C4-2B (cell line): ENCODE data around the gene ANAPC5.
"Not testable (repeated sequence)": the region's sequence is repeated elsewhere in the genome, so short reads cannot be mapped to it uniquely, and the experiment has no call there.

Experiments used
- H3K27ac ChIP-seq: fragments of 450-650 bp; 2 replicates; pipeline ENCODE4 v1.5.1; 2017
- ZFX ChIP-seq: fragments of 450-650 bp; IDR thresholded peaks from 2 replicates; pipeline ENCODE4 v1.6.1; 2017
- TF ChIP-seq, protein P1 (sequence below): fragments of 450-650 bp; conservative IDR thresholded peaks from 2 replicates; pipeline ENCODE4 v1.5.1; 2017; ENCODE audit warnings: mild to moderate bottlenecking

ANAPC5 gene

GRCh38 chr12:121391619-121392324 is 39.6 kb upstream of the ANAPC5 start:
- TF ChIP-seq, protein P1, sequence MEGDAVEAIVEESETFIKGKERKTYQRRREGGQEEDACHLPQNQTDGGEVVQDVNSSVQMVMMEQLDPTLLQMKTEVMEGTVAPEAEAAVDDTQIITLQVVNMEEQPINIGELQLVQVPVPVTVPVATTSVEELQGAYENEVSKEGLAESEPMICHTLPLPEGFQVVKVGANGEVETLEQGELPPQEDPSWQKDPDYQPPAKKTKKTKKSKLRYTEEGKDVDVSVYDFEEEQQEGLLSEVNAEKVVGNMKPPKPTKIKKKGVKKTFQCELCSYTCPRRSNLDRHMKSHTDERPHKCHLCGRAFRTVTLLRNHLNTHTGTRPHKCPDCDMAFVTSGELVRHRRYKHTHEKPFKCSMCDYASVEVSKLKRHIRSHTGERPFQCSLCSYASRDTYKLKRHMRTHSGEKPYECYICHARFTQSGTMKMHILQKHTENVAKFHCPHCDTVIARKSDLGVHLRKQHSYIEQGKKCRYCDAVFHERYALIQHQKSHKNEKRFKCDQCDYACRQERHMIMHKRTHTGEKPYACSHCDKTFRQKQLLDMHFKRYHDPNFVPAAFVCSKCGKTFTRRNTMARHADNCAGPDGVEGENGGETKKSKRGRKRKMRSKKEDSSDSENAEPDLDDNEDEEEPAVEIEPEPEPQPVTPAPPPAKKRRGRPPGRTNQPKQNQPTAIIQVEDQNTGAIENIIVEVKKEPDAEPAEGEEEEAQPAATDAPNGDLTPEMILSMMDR, result no peak
- TF ChIP-seq ZFX, result no peak
- H3K27ac ChIP-seq, result no peak overlapping the region

DNA sequence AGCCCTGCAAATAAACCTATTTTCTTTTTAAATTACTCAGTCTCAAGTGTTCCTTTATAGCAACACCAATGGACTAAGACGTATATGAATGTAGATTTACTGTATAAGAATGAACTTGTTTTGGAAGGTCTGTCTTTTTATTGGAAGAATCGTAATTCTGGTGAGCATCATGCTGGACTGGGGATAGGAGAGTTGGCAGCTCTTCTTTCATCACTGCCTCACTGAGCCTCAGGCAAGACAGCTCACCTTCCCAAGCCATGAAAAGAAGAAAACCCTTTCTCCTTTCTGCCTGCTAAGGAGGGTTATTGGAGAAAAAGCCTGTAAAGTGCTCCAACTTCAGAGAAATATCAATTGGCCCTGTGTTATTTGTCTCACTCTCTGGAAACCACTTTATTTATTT is 38.6 kb upstream of the ANAPC5 start:
- no peak overlapping the region for H3K27ac ChIP-seq
- TF ChIP-seq, protein P1, result no peak
- no peak for TF ChIP-seq ZFX

DNA sequence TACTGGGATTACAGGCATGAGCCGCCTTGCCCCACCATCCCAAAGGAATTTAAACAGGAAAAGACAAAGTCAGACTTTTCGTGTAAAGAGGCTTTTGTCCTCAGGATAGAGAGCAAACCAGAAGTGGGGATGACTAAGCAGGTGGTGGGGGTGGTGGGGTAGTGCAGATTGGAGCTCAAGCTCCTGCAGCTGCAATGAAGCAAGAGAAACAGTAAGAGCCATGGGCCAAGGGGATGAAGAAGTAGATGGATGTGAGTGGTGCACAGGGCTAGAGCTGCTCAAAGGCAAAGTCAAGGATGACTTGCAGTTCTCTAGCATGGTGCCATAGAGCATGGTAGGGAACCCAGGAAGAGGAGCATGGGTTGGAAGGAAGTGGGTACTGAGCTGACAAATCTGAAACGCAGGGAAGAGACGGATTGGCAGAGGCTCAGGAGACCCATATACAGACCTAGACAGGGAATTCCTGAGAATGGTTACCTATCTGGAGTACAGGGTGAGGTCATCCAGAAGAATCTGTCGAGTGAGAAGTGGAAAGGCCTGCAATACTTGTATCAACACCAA is 36.3 kb upstream of the ANAPC5 start:
- H3K27ac ChIP-seq, result no peak overlapping the region
- no peak for TF ChIP-seq ZFX
- TF ChIP-seq, protein P1, result no peak

DNA sequence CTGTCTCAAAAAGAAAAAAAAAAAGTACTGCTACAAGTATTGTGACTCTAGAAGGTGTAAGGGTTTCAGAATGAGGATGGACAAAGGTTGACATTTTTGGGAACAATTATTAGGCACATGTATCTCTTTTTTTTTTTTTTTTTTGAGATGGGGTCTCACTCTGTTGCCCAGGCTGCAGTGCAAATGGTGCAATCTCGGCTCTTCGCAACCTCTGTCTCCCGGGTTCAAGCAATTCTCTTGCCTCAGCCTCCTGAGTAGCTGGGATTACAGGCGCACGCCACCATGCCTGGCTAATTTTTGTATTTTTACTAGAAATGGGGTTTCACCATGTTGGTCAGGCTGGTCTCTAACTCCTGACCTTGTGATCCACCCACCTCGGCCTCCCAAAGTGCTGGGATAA is 32.7 kb upstream of the ANAPC5 start:
- not testable (repeated sequence) for H3K27ac ChIP-seq

- no peak overlapping the region for H3K27ac ChIP-seq
- TF ChIP-seq ZFX, result no peak
- TF ChIP-seq, protein P1, result no peak; the same call in 1 of the 2 replicates
Observed at GRCh38 chr12:121383601-121384021, 31.4 kb upstream of the ANAPC5 start.

DNA sequence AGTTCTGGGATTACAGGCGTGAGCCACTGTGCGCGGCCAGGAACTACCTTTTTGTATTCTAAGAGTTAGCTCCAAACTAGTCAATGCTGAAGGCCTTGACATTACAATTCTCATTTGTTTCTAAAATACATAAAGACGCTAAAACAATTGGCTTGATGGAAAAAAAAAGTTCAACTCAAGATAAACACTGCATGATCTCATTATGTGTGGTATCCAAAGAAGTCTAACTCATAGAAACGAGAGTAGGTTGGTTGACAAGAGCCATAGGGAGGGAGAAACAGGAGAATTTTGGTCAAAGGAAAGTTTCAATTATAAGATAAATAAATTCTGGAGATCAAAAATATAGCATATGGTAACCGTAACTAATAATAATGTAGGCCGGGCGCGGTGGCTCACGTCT is 27.7 kb upstream of the ANAPC5 start:
- TF ChIP-seq, protein P1, result no peak
- no peak for TF ChIP-seq ZFX
- H3K27ac ChIP-seq, result no peak overlapping the region

DNA sequence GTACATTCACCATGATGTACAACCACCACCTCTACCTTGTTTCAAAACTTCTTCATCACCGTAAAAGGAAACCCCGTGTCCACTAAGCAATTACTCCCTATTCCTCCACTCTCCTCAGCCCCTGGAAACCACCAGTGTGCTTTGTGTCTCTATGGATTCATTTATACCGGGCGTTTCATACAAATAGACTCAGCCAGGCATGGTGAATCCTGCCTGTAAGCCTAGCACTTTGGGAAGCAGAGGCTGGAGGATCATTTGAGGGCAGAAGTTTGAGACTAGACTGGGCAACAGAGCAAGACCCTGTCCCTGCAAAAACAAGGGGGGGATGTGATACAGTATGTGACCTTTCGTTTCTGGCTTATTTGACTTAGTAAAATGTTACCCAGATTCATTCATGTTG is 26.5 kb upstream of the ANAPC5 start:
- no peak overlapping the region for H3K27ac ChIP-seq
- TF ChIP-seq, protein P1, result no peak
- TF ChIP-seq ZFX, result no peak
